HG03280 (cell line): Measurements from ENCODE around the gene TCEA2.

Experiments used
- ATAC-seq: cut with Tn5 transposase; IDR thresholded peaks from one replicate; pipeline ENCODE4 v1.9.1; 2021; ENCODE audit warnings: mild to moderate bottlenecking, moderate library complexity; ENCODE audit not compliant: unreplicated experiment

The TCEA2 gene

GRCh38 chr20:64048402-64049044 is 14.5 kb upstream of the TCEA2 start:
- no peak for ATAC-seq

DNA sequence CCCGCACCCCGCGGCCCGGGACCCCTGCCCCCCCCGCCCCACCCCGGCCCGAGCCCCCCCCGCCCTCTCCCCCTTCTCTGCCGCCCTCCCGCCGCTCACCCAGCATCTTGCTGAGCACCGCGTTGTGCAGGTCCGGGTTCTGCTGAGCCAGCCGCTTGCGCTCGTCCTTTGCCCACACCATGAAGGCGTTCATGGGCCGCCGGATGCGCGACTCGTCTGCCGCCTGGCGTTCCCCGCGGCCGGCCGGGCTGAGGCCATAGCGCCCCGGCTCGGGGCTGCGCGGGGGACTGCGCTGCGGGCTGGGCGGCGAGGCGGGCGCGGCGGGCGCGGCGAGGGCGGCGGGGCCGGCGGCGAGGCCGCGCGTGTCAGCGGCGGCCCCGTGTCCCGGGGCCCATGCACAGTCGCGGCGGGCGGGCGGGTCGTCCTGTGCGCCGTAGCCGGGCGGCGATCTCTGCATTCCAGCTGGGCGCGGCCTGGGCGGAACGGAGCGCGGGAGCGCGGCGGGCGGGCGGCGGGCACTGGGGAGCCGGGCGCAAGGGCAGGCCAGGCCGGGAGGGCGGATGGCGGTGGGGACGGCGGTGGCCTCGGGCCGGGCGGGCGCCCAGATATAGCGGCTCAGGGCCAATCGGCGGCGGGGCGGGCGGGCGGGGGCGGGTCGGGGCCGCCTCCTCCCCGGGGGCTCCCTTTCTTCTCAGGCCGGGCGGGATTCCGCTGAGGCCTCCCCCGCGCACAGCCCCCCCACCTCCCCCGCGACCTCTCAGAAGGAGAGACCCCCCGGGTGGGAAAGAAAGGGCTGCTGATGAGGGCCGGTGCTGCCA is 13.7 kb upstream of the TCEA2 start, which contains the start of gene SOX18:
Gene SOX18 (minus strand): TSS at position 580 of the 818 bp plus-strand sequence. CDS start 123 bp downstream, at position 457.
- no peak for ATAC-seq

- ATAC-seq = no peak
These were observed 13.1 kb upstream of the TCEA2 start for GRCh38 chr20:64049878-64050260.

DNA sequence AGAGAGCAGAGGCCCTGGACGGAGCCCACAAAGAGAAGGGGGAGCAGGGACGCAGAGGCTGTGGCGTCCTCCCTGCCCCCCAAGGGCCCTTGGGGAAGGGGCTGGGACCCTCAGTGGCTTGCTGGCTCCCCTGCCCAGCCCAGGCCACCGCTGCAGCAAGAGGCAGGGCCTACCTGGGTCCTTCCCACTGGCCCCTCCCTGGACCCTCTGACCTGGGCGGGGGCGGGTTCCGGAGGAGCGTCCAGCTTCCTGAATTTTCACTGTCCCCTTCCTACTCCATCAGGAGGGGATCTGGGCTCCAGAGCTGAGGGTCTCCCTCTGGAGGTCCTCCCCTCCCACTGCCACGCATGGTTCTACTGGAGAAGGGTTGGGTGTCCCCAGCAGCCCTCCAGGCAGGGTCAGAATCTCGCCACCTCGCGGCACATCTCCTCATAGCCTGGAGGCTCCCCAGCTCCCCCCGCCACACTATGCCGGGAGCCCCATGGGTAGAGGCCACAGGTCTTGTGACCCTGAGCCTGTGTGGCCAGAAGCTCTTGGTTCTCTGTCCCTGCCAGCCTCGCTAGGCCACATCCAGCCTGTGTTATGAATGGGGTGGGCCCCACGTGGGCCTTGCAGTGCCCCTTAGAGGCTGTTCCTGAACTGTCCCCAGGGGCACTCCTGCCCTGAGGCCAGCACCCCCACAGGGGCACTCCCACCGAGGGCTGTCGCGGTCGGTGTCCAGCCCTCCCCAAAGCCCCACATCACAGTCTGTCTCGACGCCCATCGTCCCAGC is 12.6 kb upstream of the TCEA2 start:
- ATAC-seq = no peak

GRCh38 chr20:64051033-64051452 is 12.0 kb upstream of the TCEA2 start:
- no peak for ATAC-seq

DNA sequence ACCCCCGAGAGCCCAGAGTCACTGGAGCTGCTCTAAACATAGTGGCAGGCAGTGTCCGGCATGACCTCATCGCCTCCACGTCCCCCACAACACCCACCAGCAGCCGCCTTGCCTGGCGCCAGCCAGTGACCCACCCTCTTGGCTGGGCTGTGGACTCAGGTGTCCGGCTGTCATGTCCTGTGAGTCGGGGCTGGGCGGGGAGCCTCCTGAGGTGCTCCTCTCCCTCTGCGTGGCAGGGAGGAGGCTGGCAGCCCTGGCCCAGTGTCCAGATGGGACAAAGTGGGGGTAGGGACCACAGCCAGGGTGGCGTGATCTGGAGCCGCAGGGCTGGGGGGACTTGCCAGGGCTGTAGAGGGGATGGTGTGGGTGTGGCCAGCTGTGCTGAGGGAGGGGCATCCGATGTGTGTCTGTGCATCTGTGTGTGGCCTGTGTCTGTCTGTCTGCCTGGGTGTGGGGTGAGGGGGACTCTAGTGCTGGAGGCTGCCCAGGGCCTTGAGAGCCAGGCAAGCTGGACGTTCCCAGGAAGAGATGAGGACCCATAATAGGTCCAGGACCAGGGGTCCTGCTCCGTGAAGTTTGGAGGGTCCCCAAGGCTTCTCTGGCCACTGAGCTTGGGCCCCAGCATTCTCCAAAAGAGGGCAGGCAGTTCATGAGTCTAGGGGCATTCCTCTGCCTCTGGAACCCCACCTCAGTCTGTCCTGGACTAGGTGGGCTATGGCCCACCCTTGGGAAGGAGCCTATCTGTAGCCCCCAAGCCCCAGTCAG is 11.3 kb upstream of the TCEA2 start:
- ATAC-seq = no peak

GRCh38 chr20:64052326-64052722 is 10.7 kb upstream of the TCEA2 start:
- ATAC-seq = no peak

DNA sequence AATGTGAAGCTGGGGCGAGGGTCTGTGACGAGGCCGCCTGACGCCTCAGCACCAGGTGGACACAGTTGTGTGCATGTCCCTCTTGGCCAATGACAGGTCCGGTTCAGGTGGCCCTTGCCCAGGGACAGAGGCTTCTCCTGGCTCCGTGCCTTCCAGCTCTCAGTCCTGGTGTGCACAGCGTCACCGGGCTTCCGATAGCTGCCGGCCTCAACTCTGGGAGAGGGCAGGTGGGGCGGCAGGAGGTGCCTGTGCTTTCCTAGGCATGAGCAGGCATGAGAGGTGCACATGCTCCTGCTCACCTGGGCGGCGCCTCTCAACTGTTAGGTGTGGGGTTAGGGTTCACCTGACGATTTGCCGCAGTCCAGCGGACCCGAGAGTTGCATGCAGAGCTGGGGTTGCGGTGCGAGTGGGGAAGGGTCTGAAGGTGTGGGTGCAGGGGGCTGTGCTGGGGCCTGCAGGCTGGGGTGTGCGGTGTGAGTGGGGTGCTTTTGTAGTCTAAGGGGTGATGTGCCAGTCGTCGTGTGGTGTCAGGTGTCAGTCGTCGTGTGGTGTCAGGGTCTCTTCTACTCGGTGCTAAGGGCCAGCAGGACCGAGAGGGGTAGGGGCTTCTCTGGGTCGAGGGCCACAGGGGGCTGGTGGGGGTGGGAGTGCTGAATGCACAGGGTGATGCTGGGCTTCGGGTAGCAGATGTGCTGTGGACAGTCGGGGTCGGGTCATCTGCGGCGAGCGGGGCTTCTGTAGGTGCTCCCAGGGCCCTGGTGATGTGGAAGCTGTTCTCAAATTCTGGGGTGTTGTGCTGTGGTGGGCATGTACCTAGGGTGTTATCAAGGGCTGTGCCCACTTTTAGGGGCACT is 9.8 kb upstream of the TCEA2 start:
- no peak for ATAC-seq

DNA sequence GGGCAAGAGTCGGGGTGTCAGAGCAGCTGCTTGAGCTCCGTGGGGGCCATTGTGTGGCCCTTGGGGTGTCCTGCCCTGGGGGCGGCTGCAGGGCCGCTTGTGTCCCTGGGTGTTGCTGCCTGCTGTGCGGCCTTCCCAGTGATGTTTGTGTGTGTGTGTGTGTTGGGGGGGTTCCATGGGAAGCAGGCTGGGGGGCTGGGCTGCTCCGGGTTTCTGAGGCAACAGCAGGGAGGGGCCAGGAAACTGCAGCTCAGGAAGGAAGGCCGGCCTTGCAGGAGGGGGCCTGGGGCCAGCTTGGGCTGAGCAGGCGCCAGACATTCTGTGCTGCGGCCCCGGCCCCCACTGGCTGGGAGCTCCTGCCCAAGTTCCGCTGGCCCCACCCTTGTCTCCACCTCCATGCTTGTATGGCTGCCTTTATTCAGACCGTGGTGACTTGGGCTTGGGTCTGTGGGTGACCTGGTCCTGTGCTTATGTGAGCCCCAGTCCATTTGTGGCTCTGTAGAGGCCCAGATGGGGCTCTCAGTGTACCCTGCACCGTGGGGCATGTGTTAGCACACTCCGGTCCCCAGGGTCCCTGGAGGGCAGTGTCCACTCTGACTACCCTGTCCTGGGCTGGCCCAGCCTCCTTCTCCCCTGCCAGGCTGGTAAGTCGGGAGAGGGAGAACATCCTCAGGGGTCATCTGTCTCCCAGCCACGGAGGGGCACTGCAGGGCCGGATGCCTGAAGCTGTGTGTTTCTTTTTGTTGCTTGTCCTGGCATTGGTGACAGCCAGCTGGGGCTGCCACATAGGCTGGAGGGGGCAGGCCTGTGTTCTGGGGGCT is 8.9 kb upstream of the TCEA2 start:
- ATAC-seq = no peak

GRCh38 chr20:64055396-64055892 is 7.6 kb upstream of the TCEA2 start:
- no peak for ATAC-seq

DNA sequence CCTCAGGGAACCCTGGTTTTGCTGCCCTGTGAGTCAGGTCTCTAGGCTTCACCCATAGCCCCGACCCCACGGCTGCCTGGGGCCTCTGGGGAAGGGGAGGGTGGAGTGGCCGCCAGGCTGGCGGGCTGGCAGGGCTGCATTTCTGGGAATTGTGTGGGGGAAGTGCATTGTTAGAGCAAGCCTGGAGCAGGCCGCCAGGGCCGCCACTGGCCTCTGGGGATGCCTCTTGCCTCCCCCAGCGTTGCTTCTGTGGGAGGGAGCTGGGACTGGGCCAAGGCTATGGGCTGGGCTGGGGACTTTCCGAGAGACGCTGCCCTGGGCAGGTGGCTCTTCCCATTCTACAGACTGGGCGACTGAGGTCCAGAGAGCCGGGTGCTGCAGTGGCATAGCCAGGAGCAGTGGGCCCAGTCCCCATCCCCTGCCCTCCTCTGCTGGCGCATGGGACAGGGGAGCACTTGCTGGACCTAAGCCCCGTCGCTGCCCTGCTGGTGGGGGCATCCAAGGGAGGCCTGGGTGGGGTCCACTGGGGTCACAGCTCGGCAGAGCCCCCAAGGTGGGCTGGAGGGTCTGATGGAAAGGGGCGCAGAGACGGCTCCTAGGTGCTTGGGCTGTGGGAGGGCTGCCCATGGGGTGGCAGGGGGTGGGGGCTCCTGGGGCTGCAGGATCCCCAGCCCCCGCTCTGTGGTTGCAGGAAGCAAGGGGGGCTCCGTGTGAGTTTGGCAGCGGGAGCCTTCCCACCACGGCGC is 6.9 kb upstream of the TCEA2 start:
- no peak for ATAC-seq

GRCh38 chr20:64056639-64056888 is 6.4 kb upstream of the TCEA2 start:
- no peak for ATAC-seq

- no peak for ATAC-seq
These were observed 5.9 kb upstream of the TCEA2 start for GRCh38 chr20:64056889-64057627.

GRCh38 chr20:64057628-64058498 is 5.1 kb upstream of the TCEA2 start:
- ATAC-seq = no peak

DNA sequence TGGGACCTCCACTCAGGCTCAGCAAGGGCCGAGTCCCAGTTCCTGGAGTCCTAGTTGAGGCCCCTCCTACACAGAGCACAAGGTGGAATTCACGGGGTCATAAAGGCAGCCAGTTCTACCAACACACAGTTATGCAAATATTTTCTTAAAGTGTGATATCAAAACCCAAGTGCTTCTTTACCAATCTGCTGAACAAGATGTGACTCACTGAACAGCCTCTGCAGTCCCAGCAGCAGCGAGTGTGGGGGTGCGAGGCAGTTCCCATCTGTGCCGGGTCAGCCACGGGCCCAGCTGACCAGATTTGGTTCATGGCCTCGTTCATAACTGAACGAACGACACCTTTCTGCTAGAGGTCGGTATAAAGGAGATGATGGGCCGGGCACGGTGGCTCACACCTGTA is 4.5 kb upstream of the TCEA2 start:
- ATAC-seq = no peak

GRCh38 chr20:64062276-64062595 is 762 bp upstream of the TCEA2 start:
- no peak for ATAC-seq
